Small intestine (tissue), 7 donors: Measurements from ENCODE around the gene RASSF6. TPM values are rescaled to one million over a fixed set of nuclear protein-coding genes. Genes with fewer than 3 reads are reported as not detected.
"Not testable (repeated sequence)": the region's sequence is repeated elsewhere in the genome, so short reads cannot be mapped to it uniquely, and the experiment has no call there.

ENCODE experiments used
- DNase-seq, 2 donors: peaks; one replicate each; pipeline versions ENCODE4 v3.0.0 to v3.0.0-alpha.2; 2013
- FAIRE-seq: peaks from 2 replicates; lab custom pipeline; 2012; peaks lifted over from hg19 to GRCh38; lab: Jason Lieb, UNC
- H3K27ac ChIP-seq, 3 donors: one replicate each; pipeline ENCODE4 v1.5.1; 2013; ENCODE audit warnings: low read length in 2 of 3, mild to moderate bottlenecking in 2 of 3, control low read depth in 1 of 3, inconsistent platforms in 1 of 3, low read depth in 1 of 3, moderate library complexity in 1 of 3
- H3K27me3 ChIP-seq, 3 donors: one replicate each; pipeline ENCODE4 v1.6.1; 2013; ENCODE audit warnings: low read length in 3 of 3, inconsistent platforms in 1 of 3; ENCODE audit not compliant: control insufficient read depth in 3 of 3, insufficient read depth in 3 of 3
- H3K36me3 ChIP-seq, 3 donors: one replicate each; pipeline ENCODE4 v1.6.1; 2013; ENCODE audit warnings: low read length in 3 of 3, inconsistent platforms in 1 of 3, low read depth in 1 of 3, mild to moderate bottlenecking in 1 of 3, moderate library complexity in 1 of 3; ENCODE audit not compliant: control insufficient read depth in 3 of 3, insufficient read depth in 2 of 3
- H3K4me1 ChIP-seq, 3 donors: one replicate each; pipeline ENCODE4 v1.6.1; 2013; ENCODE audit warnings: low read length in 2 of 3, inconsistent platforms in 1 of 3, low read depth in 1 of 3, mild to moderate bottlenecking in 1 of 3, moderate library complexity in 1 of 3; ENCODE audit not compliant: control insufficient read depth in 3 of 3, insufficient read depth in 2 of 3
- H3K4me3 ChIP-seq, 3 donors: one replicate each; pipeline ENCODE4 v1.5.1; 2013; ENCODE audit warnings: low read length in 3 of 3, control low read depth in 1 of 3, inconsistent platforms in 1 of 3, low read depth in 1 of 3, mild to moderate bottlenecking in 1 of 3, moderate library complexity in 1 of 3
- H3K9me3 ChIP-seq, 2 donors: one replicate each; pipeline ENCODE4 v1.6.1; 2013; ENCODE audit warnings: low read depth in 1 of 2, low read length in 1 of 2; ENCODE audit not compliant: control insufficient read depth in 2 of 2, insufficient read depth in 1 of 2
- WGBS, 3 donors: extraction: QIAGEN DNeasy Blood & Tissue Kit; methylation state at CpG; one replicate each; pipeline ENCODE4 v1.1.7; 2013; 5-methylcytosine and 5-hydroxymethylcytosine counted together
- polyA plus RNA-seq, 4 donors: library from polyadenylated mRNA; stranded (reverse) in 3 of 4; unstranded in 1 of 4; fragments of 200-250 nt in 3 of 4; fragments of 120-200 nt in 1 of 4; gene quantifications; one replicate each; pipeline versions ENCODE4 v1.2.1 to v1.2.3, GENCODE V29; 2013
- donor health status: healthy with polysubstance abuse.
- donor health status: control.
- donor health status: control.
- donor health status: Bipolar disorder and iron deficiency.
- donor health status: healthy.

The RASSF6 gene
- polyA plus RNA-seq, 4 donors, result 4.1 to 18.2 (median 15.5) TPM

DNA sequence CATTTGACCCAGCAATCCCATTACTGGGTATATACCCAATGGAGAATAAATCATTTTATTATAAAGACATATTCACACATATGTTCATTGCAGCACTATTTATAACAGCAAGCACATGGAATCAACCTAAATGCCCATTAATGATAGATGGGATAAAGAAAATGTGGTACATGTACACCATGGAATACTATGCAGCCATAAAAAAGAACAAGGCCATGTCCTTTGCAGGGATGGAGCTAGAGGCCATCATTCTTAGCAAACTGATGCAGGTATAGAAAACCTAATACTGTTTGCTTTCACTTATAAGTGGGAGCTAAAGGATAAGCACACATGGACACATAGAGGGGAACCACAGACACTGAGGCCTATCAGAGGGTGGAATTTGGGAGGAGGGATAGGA lies 22.6 kb downstream of the RASSF6 start:
- no peak overlapping the region for H3K4me3 ChIP-seq
- no peak overlapping the region for H3K27ac ChIP-seq
- no peak for DNase-seq
- H3K9me3 ChIP-seq, result no peaks in the 10 kb centered on the region
- H3K27me3 ChIP-seq, result no peaks in the 10 kb centered on the region
- FAIRE-seq, result no peak
- H3K36me3 ChIP-seq, result peaks cover 0 to 10% (median 0%) of the 10 kb centered on the region in 3 donors
- peaks cover 3 to 20% (median 9%) of the 10 kb centered on the region in 3 donors for H3K4me1 ChIP-seq

DNA sequence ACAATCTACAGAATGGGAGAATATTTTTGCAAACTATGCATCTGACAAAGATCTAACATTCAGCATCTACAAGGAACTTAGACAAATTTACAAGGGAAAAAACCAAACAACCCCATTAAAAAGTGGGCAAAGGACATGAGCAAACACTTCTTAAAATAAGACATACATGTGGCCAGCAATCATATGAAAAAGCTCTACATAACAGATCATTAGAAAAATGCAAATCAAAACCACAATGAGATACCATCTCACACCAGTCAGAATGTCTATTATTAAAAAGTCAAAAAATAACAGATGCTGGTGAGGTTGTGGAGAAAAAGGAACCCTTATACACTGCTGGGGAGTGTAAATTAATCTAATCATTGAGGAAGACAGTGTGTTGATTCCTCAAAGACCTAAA lies 23.1 kb downstream of the RASSF6 start:
- H3K4me3 ChIP-seq, DNase-seq, H3K36me3 ChIP-seq, H3K27me3 ChIP-seq, H3K9me3 ChIP-seq, FAIRE-seq, H3K27ac ChIP-seq: not testable (repeated sequence)
- H3K4me1 ChIP-seq, result peaks cover 3 to 15% (median 6%) of the 10 kb centered on the region in 3 donors

DNA sequence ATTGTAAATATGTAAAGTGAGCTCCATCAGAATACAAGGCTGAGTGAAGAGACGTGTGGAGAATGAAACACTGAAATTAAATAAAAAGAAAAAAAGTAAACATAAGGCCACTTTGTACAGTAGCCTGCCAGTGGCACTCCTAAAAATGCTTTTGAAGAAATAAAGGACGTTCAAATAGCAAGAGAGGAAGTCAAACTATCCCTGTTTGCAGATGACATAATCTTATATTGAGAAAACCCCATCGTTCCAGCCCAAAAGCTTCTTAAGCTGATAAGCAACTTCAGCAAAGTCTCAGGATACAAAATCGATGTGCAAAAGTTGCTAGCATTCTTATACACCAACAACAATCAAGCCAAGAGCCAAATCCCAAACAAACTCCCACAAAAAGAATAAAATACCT lies 24.2 kb downstream of the RASSF6 start:
- H3K4me1 ChIP-seq, result peaks cover 3 to 14% (median 4%) of the 10 kb centered on the region in 3 donors
- 46 to 49% (median 49%) methylated on average over 4 of the region's 4 CpGs for WGBS, 3 donors
- H3K27ac ChIP-seq, result no peak overlapping the region
- peaks cover 0 to 12% (median 0%) of the 10 kb centered on the region in 3 donors for H3K36me3 ChIP-seq
- H3K4me3 ChIP-seq, result no peak overlapping the region
- FAIRE-seq, result no peak
- H3K9me3 ChIP-seq, result no peaks in the 10 kb centered on the region
- no peak for DNase-seq
- no peaks in the 10 kb centered on the region for H3K27me3 ChIP-seq

DNA sequence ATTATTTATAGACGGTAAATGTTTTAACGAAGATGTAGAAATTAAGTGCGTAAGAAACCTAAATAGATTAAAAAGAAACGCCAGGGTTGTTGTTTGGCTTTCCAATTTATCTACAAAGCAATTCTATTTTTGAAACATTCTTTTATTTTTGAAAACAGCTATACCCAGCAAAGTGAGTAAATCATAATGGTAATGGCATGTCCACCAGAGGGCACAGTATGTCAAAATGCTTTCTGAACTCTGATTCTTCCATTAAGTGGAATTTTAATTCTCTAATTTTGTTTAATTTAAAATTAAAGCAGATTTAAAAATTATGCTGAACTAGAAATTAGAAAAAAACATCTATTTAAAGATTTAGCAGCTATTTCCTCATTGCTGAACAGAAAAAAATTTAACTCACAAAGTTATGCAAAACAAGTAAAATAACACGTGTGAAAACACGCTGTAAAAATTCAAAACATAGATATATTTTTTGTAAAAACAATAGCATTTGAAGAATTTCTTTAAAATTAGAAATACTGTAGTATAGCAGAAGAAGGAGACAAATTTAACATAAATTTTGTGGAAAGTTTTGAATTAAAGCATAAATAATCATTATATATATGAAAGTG lies 26.5 kb downstream of the RASSF6 start:
- H3K9me3 ChIP-seq, result no peaks in the 10 kb centered on the region
- FAIRE-seq (peak; percentile 79), DNase-seq (peak; percentile 47 to 50)
- no peaks in the 10 kb centered on the region for H3K27me3 ChIP-seq
- WGBS, 3 donors, result 77 to 83% (median 80%) methylated on average over 6 of the region's 6 CpGs
- H3K27ac ChIP-seq, result no peak overlapping the region
- peaks cover 0 to 14% (median 1%) of the 10 kb centered on the region in 3 donors for H3K4me1 ChIP-seq
- no peak overlapping the region for H3K4me3 ChIP-seq
- H3K36me3 ChIP-seq, result peaks cover 0 to 12% (median 0%) of the 10 kb centered on the region in 3 donors

DNA sequence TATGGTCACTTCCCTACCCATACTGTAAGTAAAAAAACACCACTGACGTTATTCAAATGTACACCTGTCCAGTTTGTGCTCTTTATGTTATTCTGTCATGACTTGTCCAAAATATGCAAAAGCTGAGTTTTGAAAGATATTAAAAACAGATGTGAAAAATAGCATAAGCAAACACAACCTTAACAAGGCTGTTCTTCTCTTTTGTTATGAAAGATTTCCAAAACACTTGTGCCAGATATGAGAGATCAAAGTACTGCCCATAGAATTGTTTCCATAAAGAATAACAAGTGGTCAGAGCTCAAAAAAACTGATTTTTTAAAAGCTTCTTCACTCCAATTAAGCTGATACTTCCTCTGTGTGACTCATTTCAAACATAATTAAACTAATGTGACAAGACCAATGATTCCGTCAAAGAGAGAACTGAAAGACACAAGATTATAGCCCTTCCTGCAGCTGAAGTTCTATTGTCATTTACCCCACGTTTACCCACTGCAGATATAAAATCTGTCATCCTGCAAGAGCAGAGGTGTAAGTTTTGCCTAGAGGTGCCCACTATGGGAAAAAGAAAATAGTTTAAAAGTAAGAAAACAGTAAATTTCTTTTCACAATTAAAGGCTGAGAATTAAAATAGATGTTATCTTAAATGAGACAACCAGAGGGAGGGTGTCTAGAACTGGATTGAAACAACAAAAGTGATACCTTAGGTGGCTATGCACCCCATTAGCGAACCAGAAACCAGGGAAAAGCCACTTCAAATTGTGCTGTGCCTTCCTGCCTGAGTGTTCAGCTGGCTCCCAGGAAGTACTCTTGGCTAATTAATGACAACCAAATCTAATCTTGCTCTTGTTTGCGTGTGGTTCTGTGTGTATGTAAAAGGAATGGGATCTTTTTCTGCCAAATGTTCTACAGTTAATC lies 30.1 kb downstream of the RASSF6 start:
- DNase-seq, result peak in 1 of 2 donors; percentile 44
- Histone ChIP-seq H3K27ac (peak overlapping the region in 2 of 3 donors; percentile 36 to 53), H3K4me3 (no peak overlapping the region), H3K4me1 (peaks cover 0 to 14% (median 1%) of the 10 kb centered on the region in 3 donors), H3K36me3 (peaks cover 0 to 10% (median 0%) of the 10 kb centered on the region in 3 donors), H3K9me3 (no peaks in the 10 kb centered on the region), H3K27me3 (no peaks in the 10 kb centered on the region)
- no peak for FAIRE-seq
- WGBS, 3 donors, result 15 to 33% (median 22%) methylated on average over 5 of the region's 5 CpGs

DNA sequence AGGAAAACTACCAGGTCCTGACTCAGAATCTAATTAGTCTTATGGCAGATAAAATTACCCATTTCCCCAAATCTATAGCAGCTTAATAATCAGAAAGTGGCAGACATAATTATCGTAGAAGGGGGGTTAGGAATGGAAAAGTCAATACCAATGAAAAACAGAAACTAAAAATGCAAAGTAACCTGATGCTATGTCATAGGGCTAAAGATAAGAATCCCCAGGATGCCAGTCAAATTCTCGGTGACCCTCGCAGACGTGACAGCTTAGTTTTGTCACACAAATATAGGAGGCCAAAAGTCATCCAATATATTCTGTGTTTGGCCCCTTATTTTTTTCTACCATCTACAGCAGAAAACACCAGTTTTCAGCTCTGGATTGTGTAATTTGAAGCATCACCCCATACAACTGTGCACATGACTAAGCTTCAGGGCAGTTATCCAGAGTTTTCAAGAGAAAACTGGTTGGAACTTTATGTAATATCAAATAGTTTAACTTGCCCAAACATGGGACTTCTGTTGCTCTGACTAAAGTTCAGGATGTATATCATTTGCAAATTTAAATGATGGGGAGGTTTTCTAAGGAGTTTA lies 30.9 kb downstream of the RASSF6 start:
- 78 to 86% (median 82%) methylated on average over 4 of the region's 4 CpGs for WGBS, 3 donors
- DNase-seq (no peak), FAIRE-seq (no peak)

DNA sequence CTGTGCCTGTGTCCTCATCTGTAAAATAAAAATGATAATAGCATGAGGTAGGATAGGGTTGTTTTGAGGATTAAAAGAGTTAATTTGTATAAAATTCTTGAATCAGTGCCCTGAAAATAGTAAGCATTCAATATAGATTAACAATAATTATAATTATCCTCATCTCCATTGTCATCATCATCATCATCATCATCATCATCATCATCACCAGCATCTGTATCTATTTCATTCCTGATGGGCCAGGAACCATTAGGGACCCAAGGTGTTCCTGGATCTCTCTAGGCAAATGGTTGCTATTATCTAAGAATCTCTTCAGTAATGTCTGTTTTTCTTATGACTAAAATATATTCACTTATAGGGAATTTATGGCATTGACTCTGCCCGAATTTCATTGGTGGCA lies 31.6 kb downstream of the RASSF6 start:
- no peak overlapping the region for H3K27ac ChIP-seq
- no peak for FAIRE-seq
- H3K4me1 ChIP-seq, result peaks cover 0 to 14% (median 1%) of the 10 kb centered on the region in 3 donors
- H3K27me3 ChIP-seq, result peaks cover 0 to 2% (median 0%) of the 10 kb centered on the region in 3 donors
- peaks cover 0 to 12% (median 1%) of the 10 kb centered on the region in 3 donors for H3K36me3 ChIP-seq
- 71 to 92% (median 89%) methylated on average over 1 of the region's 1 CpG for WGBS, 3 donors
- H3K9me3 ChIP-seq, result no peaks in the 10 kb centered on the region
- no peak overlapping the region for H3K4me3 ChIP-seq
- DNase-seq, result no peak

More for the DNA sequence above, 30.9 kb downstream of the RASSF6 start:
- H3K4me1 ChIP-seq, result peaks cover 0 to 14% (median 1%) of the 10 kb centered on the region in 3 donors
- H3K27ac ChIP-seq, result peak overlapping the region in 1 of 3 donors; percentile 8
- no peaks in the 10 kb centered on the region for H3K9me3 ChIP-seq
- peaks cover 0 to 10% (median 0%) of the 10 kb centered on the region in 3 donors for H3K36me3 ChIP-seq
- H3K4me3 ChIP-seq, result no peak overlapping the region
- no peaks in the 10 kb centered on the region for H3K27me3 ChIP-seq

DNA sequence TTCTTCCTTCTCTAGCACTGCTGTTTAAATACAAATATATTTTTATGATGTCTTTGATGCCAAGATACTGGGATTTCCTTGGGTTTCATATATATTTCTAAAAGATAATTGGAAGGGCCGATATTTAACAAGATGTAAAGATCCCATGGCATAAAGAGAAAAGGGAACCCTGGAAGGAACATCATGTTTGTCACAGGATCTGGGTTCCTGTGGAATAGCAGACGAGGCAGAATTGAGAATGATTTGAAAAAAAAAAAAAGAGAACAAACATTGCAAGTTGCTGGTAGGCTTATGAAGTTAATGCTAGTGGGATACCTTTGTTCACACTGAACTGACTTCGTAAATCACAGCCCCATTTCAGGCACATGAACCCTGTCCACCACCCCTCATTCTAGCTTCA lies 33.6 kb downstream of the RASSF6 start:
- Histone ChIP-seq H3K27ac (no peak overlapping the region), H3K27me3 (peaks cover 0 to 2% (median 0%) of the 10 kb centered on the region in 3 donors), H3K9me3 (no peaks in the 10 kb centered on the region), H3K36me3 (peaks cover 0 to 6% (median 3%) of the 10 kb centered on the region in 3 donors), H3K4me1 (peaks cover 0 to 14% (median 1%) of the 10 kb centered on the region in 3 donors), H3K4me3 (no peak overlapping the region)
- WGBS, 3 donors, result 86 to 90% (median 89%) methylated on average over 3 of the region's 3 CpGs
- FAIRE-seq (no peak), DNase-seq (no peak)
